ENCODE results near the gene NEK7. TPM values are rescaled to one million over a fixed set of nuclear protein-coding genes. Genes with fewer than 3 reads are reported as not detected.

NEK7 gene
- total RNA-seq, 2 experiments from 2014 or later: 14.9 to 25.6 TPM

DNA sequence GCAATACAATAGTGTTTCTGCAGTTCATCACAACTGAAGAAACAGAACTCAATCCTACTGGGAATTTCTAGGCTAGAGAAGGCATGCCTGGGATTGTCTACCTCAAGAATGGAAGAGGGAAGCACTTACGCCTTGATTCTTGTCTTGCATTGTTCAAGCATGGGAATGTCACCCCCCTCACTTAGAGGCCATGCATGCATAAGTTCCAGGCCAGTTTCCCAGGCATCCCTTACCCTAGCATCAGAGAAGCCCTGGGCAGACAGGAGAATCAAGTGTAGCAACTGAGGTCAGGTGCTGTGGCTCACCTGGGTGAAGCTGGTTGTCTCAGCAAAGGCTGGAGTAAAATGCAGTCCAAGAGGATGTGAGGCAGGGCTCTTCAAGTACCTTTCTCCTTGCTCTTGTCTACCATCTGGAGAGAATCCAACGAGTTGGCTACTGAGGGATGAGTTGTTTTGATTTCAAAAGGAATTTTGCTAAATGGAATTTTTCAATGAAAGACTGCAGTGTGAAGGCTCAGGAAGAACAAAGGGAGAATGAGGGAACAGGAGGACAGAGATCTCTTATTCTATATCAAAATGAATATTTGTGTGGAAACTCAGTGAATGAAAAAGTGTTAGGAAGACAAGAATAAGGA lies 174.3 kb downstream of the NEK7 start:
- Histone ChIP-seq H4K20me1 (ENCODE audit: insufficient read depth, low read length) (no peaks in the 10 kb centered on the region), H3K27ac (ENCODE audit: low read depth, low read length, poor library complexity, severe bottlenecking) (no peak overlapping the region), H2AFZ (ENCODE audit: low read length) (no peak overlapping the region), H3K4me2 (ENCODE audit: low read length) (no peak overlapping the region), H3K4me1 (ENCODE audit: insufficient read depth, low read length, poor library complexity, severe bottlenecking) (no peaks in the 10 kb centered on the region), H3K9me2 (ENCODE audit: insufficient read depth, low read length) (no peaks in the 10 kb centered on the region), H3K9me3 (ENCODE audit: low read length) (no peaks in the 10 kb centered on the region), H3K4me3 (ENCODE audit: low read depth, low read length, poor library complexity, severe bottlenecking) (no peak overlapping the region), H3K79me2 (ENCODE audit: insufficient read depth, low read depth, low read length) (no peaks in the 10 kb centered on the region), H3K36me3 (ENCODE audit: insufficient read depth, low read length) (no peaks in the 10 kb centered on the region)
- CTCF ChIA-PET (ENCODE audit: unreplicated experiment): no interaction called here
- POLR2A ChIA-PET: interaction anchor here (0.5 kb wide), 2 partner anchors 273 to 375 kb away, joined by 3 to 4 read pairs; no protein-coding TSS in a partner anchor
- no peak for DNase-seq (ENCODE audit: low spot score)
- intact Hi-C loops (cut with micrococcal nuclease; ENCODE audit: unreplicated experiment): no loop called here
- TF ChIP-seq, protein P1, sequence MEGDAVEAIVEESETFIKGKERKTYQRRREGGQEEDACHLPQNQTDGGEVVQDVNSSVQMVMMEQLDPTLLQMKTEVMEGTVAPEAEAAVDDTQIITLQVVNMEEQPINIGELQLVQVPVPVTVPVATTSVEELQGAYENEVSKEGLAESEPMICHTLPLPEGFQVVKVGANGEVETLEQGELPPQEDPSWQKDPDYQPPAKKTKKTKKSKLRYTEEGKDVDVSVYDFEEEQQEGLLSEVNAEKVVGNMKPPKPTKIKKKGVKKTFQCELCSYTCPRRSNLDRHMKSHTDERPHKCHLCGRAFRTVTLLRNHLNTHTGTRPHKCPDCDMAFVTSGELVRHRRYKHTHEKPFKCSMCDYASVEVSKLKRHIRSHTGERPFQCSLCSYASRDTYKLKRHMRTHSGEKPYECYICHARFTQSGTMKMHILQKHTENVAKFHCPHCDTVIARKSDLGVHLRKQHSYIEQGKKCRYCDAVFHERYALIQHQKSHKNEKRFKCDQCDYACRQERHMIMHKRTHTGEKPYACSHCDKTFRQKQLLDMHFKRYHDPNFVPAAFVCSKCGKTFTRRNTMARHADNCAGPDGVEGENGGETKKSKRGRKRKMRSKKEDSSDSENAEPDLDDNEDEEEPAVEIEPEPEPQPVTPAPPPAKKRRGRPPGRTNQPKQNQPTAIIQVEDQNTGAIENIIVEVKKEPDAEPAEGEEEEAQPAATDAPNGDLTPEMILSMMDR (conservative IDR thresholded peaks at IDR 0.05; ENCODE audit: low read length): no peak
- no peak for TF ChIP-seq EZH2phosphoT487 (IDR thresholded peaks at IDR 0.05; ENCODE audit: borderline replicate concordance, low read depth, low read length)
- no TSS peak for BruUV-seq (replicated peaks)

DNA sequence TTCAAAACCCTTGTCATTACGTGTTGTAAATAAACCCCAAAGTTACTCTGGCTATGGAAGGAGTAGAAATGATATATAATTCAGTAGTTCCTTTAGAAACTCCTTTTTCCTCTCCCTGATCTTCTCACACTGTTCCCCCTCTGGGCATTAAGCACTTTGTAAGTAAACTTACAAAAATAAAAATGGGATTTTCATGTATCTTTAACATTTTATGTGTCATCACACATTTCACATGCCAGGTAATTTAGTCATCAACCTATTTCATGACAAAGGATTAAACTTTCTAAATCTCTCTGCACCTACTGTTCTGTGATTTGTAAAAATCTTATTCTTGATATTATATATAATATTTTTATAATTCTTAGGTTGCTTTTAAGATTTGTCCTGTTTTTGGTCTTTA lies 176.9 kb downstream of the NEK7 start:
- Histone ChIP-seq H3K4me2 (ENCODE audit: low read length) (no peak overlapping the region), H3K4me1 (ENCODE audit: insufficient read depth, low read length, poor library complexity, severe bottlenecking) (no peaks in the 10 kb centered on the region), H3K27ac (ENCODE audit: low read depth, low read length, poor library complexity, severe bottlenecking) (no peak overlapping the region), H3K36me3 (ENCODE audit: insufficient read depth, low read length) (no peaks in the 10 kb centered on the region), H3K79me2 (ENCODE audit: insufficient read depth, low read depth, low read length) (no peaks in the 10 kb centered on the region), H2AFZ (ENCODE audit: low read length) (no peak overlapping the region), H3K9me3 (ENCODE audit: low read length) (no peaks in the 10 kb centered on the region), H4K20me1 (ENCODE audit: insufficient read depth, low read length) (no peaks in the 10 kb centered on the region), H3K9me2 (ENCODE audit: insufficient read depth, low read length) (no peaks in the 10 kb centered on the region), H3K4me3 (ENCODE audit: low read depth, low read length, poor library complexity, severe bottlenecking) (no peak overlapping the region)
- no TSS peak for BruUV-seq (replicated peaks)
- CTCF ChIA-PET (ENCODE audit: unreplicated experiment): no interaction called here
- TF ChIP-seq, protein P1 (conservative IDR thresholded peaks at IDR 0.05; ENCODE audit: low read length): no peak
- TF ChIP-seq EZH2phosphoT487 (IDR thresholded peaks at IDR 0.05; ENCODE audit: borderline replicate concordance, low read depth, low read length): no peak
- POLR2A ChIA-PET: no interaction called here
- DNase-seq (ENCODE audit: low spot score): no peak
- intact Hi-C loops (cut with micrococcal nuclease; ENCODE audit: unreplicated experiment): no loop called here

DNA sequence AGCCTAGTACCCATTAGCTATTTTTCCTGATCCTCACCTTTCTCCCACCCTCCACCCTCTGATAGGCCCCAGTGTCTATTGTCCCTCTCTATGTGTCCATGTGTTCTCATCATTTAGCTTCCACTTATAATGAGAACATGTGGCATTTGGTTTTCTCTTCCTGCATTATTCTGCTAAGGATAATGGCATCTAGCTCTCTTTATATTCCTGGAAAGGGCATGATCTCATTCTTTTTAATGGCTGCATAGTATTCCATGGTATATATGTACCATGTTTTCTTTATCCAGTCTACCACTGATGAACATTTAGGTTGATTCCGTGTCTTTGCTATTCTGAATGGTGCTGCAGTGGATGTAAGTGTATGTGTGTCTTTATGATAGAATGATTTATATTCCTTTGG lies 178.9 kb downstream of the NEK7 start:
- H3K4me1 ChIP-seq (ENCODE audit: insufficient read depth, low read length, poor library complexity, severe bottlenecking): no peaks in the 10 kb centered on the region
- H2AFZ ChIP-seq (ENCODE audit: low read length): no peak overlapping the region
- H3K79me2 ChIP-seq (ENCODE audit: insufficient read depth, low read depth, low read length): no peaks in the 10 kb centered on the region
- H3K4me3 ChIP-seq (ENCODE audit: low read depth, low read length, poor library complexity, severe bottlenecking): no peak overlapping the region
- H3K4me2 ChIP-seq (ENCODE audit: low read length): no peak overlapping the region
- no peak for DNase-seq (ENCODE audit: low spot score)
- H4K20me1 ChIP-seq (ENCODE audit: insufficient read depth, low read length): no peaks in the 10 kb centered on the region
- ChIA-PET CTCF (ENCODE audit: unreplicated experiment) (no interaction called here), POLR2A (no interaction called here)
- no peaks in the 10 kb centered on the region for H3K9me2 ChIP-seq (ENCODE audit: insufficient read depth, low read length)
- no peaks in the 10 kb centered on the region for H3K36me3 ChIP-seq (ENCODE audit: insufficient read depth, low read length)
- no peaks in the 10 kb centered on the region for H3K9me3 ChIP-seq (ENCODE audit: low read length)
- H3K27ac ChIP-seq (ENCODE audit: low read depth, low read length, poor library complexity, severe bottlenecking): no peak overlapping the region
- TF ChIP-seq, protein P1 (conservative IDR thresholded peaks at IDR 0.05; ENCODE audit: low read length): no peak
- TF ChIP-seq EZH2phosphoT487 (IDR thresholded peaks at IDR 0.05; ENCODE audit: borderline replicate concordance, low read depth, low read length): no peak
- intact Hi-C loops (cut with micrococcal nuclease; ENCODE audit: unreplicated experiment): no loop called here
- BruUV-seq (replicated peaks): no TSS peak

Data from OCI-LY7 (cell line).